ENCODE data around the gene PHOSPHO2. TPM values are rescaled to one million over a fixed set of nuclear protein-coding genes. Genes with fewer than 3 reads are reported as not detected.

PHOSPHO2 gene
- total and polyA plus RNA-seq, 9 of the 15 experiments (the other 6 are each of a cell fraction or from before 2014, with no cell fraction given): 7.8 to 19.1 (median 11.7) TPM

DNA sequence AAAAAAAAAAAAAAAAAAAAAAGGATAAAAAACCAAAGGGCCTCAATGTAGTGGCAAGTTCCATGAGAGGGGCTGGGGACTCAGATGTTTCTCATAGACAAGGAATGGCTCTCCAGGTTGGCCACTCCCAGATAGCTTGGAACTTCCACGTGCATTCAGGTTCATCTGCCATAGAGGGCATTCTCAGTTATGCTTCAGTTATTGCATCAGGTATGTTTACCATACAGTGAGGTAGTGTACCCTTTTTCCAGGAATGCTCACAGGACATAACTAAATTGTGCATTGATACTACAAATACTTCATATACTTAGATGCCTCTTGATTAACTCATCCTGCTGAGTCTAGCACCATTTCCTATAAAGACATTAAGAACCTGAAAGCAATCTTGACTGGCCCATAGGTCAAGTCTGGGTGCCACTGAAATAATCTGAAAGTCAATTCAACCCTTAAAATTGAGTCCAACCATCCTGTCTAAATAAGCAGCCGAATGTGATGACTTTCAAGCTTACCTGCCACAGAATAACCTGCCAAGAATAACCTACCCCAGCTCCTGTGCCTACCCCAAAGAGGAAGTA is 24.7 kb downstream of the PHOSPHO2 start:
- Histone ChIP-seq H3K9me1 (ENCODE audit: control insufficient read depth, insufficient read depth, low read length) (no peaks in the 10 kb centered on the region), H3K9ac (ENCODE audit: insufficient read depth in 1 of 2, low read depth in 2 of 2, low read length in 2 of 2) (no peak overlapping the region), H4K20me1 (replicated peaks; ENCODE audit: control insufficient read depth, insufficient read depth, low read length) (no peaks in the 10 kb centered on the region), H3K27ac (ENCODE audit: extremely low read depth, low read depth, low read length) (no peak overlapping the region), H3K4me1 (replicated peaks in 1 of 2; ENCODE audit: control insufficient read depth in 2 of 2, insufficient read depth in 2 of 2, low read length in 2 of 2) (peaks cover 18 to 38% of the 10 kb centered on the region in 2 experiments), H2AFZ (ENCODE audit: low read depth, low read length) (no peak overlapping the region), H3K4me2 (ENCODE audit: insufficient read depth, low read length) (no peak overlapping the region), H3K79me2 (ENCODE audit: control insufficient read depth, insufficient read depth, low read length) (no peaks in the 10 kb centered on the region), H3K9me3 (replicated peaks; ENCODE audit: control insufficient read depth, insufficient read depth, low read depth, low read length) (no peaks in the 10 kb centered on the region), H3K36me3 (ENCODE audit: control insufficient read depth, insufficient read depth, low read length) (no peaks in the 10 kb centered on the region), H3K4me3 (no peak overlapping the region), H3K27me3 (ENCODE audit: control insufficient read depth in 2 of 2, insufficient read depth in 2 of 2, low read length in 2 of 2) (no peaks in the 10 kb centered on the region)
- intact Hi-C loops (cut with micrococcal nuclease) (no loop called here), in situ Hi-C loops (cut with MboI) (no loop called here)
- ATAC-seq (no peak), DNase-seq (ENCODE audit: extremely low read depth in 1 of 4, low spot score in 3 of 4) (no peak), FAIRE-seq (no peak)
- POLR2A ChIA-PET: interaction anchor here (1.3 to 1.6 kb wide), 3 partner anchors 8 to 18 kb away, joined by 4 to 6 read pairs (median 5); no protein-coding TSS in a partner anchor
- peak; percentile 27 to 34; a peak in 2 of 4 replicates for TF ChIP-seq TRIM24 (IDR thresholded peaks at IDR 0.05)
- TF ChIP-seq CXXC5 (CRISPR knock-in tag; IDR thresholded peaks at IDR 0.05): 0 out of 2 replicates have a peak, but pooled peaks have one; percentile 8
- TF ChIP-seq CEBPG (CRISPR knock-in tag; IDR thresholded peaks at IDR 0.05): peak; percentile 59; the same call in 1 of the 2 replicates
- peak in 1 of 2 experiments; percentile 59; a peak in 2 of 4 replicates for TF ChIP-seq CEBPG (tag; conservative IDR thresholded peaks at IDR 0.05 in 1 of 2, IDR thresholded peaks at IDR 0.05 in 1 of 2)
- TF ChIP-seq EP400 (IDR thresholded peaks at IDR 0.05): peak; percentile 31; the same call in 1 of the 2 replicates
- peak; percentile 36; the same call in 1 of the 2 replicates for TF ChIP-seq L3MBTL2 (IDR thresholded peaks at IDR 0.05)
- no peak for TF ChIP-seq ZNF224 (CRISPR knock-in tag; IDR thresholded peaks at IDR 0.05)
- TF ChIP-seq MYC (IDR thresholded peaks at IDR 0.05; ENCODE audit: low read depth, low read length): peak; percentile 33; the same call in 1 of the 2 replicates
- TF ChIP-seq MYC (CRISPR knock-in tag; IDR thresholded peaks at IDR 0.05; ENCODE audit: borderline replicate concordance, low read depth): no peak
- no peak for TF ChIP-seq ZFP1 (CRISPR knock-in tag; IDR thresholded peaks at IDR 0.05)
- TF ChIP-seq CTBP1 (IDR thresholded peaks at IDR 0.05; ENCODE audit: borderline replicate concordance): peak; percentile 19; the same call in 1 of the 2 replicates
- WGBS (ENCODE audit: insufficient coverage, low coverage, missing lambda C conversion rate): 48% methylated on average over 2 of the region's 2 CpGs
- CTCF ChIA-PET (ENCODE audit: low intra/inter-chr PET ratio): no interaction called here
- no TSS peak for BruUV-seq (replicated peaks)
